HEK293 (cell line): ENCODE measurements around the gene RPS6KA2.

Experiments
- CTCF ChIP-seq: fragments of 450-650 bp; formaldehyde crosslinking; IDR thresholded peaks from 2 replicates; pipeline ENCODE4 v1.5.1; 2016; ENCODE audit warnings: missing biosample characterization, missing genetic modification characterization
- ZNF585B ChIP-seq: fragments of 450-650 bp; formaldehyde crosslinking; IDR thresholded peaks from 2 replicates; pipeline ENCODE4 v1.5.1; 2016; ENCODE audit warnings: missing biosample characterization, missing genetic modification characterization

DNA sequence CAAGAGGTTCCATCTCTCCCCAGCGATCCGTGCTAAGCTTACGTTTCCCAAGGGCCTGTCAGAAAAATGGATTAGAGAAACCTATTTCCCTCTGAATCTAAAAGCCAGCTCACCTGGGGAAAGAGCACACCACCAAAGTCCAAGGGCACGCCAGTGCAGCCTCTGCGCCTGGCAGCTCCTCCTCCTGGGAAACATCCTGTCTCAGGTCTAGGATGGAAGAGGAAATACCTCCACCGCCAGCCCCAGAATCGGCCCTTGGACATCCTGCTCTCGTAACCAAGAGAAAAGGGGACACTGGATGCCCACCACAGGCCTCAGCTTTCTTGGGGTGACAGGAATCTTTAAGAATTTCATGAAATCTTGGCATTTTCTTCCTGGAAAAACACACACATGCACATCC lies 59.2 kb downstream of the RPS6KA2 start:
- no peak for TF ChIP-seq CTCF (tag by site-specific recombination)
- no peak for TF ChIP-seq ZNF585B
